Fibroblast of pulmonary artery (primary cell): ENCODE results near the gene RANBP3.

Source experiments
- DNase-seq: peaks from one replicate; pipeline ENCODE4 v3.0.0-alpha.2; 2010; ENCODE audit warnings: low read depth
- H3K4me3 ChIP-seq: replicated peaks from 2 replicates; pipeline ENCODE4 v1.5.1; 2011; ENCODE audit warnings: low read depth, mild to moderate bottlenecking, control low read depth, low read length, moderate library complexity
- TF ChIP-seq, protein P1 (sequence below): IDR thresholded peaks from 2 replicates; pipeline ENCODE4 v1.5.1; 2011; ENCODE audit warnings: mild to moderate bottlenecking, control low read depth, low read length, inconsistent platforms; ENCODE audit errors: missing control alignments

Gene RANBP3

DNA sequence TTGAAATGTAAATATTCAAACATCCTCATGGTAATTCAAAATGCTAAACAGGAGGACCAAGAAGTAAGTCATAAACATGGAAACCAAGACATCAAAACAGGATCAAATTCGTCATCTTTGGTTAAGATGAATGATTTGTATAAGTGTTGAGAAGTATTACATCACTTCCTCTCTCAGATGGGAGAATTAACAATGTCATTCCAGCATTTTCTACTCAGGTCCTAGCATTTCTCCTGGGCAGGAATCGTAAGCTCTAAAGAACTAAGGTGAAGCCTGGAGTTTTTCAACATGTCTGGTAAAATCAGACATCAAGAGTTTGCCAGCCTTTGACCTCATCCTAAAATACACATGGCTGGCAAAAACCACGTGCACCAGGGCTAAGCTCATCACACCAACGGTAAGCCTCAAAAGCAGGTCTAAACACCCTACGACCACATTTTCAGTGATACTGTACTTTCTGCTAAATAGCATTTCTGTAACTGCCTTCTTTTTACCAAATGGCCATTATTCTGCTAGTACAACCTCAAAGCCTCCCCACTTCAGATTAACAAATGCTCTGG, 24.8 kb downstream of the RANBP3 start:
- DNase-seq, result peak; percentile 36
- H3K4me3 ChIP-seq, result no peak overlapping the region
- TF ChIP-seq, protein P1, sequence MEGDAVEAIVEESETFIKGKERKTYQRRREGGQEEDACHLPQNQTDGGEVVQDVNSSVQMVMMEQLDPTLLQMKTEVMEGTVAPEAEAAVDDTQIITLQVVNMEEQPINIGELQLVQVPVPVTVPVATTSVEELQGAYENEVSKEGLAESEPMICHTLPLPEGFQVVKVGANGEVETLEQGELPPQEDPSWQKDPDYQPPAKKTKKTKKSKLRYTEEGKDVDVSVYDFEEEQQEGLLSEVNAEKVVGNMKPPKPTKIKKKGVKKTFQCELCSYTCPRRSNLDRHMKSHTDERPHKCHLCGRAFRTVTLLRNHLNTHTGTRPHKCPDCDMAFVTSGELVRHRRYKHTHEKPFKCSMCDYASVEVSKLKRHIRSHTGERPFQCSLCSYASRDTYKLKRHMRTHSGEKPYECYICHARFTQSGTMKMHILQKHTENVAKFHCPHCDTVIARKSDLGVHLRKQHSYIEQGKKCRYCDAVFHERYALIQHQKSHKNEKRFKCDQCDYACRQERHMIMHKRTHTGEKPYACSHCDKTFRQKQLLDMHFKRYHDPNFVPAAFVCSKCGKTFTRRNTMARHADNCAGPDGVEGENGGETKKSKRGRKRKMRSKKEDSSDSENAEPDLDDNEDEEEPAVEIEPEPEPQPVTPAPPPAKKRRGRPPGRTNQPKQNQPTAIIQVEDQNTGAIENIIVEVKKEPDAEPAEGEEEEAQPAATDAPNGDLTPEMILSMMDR, result no peak

DNA sequence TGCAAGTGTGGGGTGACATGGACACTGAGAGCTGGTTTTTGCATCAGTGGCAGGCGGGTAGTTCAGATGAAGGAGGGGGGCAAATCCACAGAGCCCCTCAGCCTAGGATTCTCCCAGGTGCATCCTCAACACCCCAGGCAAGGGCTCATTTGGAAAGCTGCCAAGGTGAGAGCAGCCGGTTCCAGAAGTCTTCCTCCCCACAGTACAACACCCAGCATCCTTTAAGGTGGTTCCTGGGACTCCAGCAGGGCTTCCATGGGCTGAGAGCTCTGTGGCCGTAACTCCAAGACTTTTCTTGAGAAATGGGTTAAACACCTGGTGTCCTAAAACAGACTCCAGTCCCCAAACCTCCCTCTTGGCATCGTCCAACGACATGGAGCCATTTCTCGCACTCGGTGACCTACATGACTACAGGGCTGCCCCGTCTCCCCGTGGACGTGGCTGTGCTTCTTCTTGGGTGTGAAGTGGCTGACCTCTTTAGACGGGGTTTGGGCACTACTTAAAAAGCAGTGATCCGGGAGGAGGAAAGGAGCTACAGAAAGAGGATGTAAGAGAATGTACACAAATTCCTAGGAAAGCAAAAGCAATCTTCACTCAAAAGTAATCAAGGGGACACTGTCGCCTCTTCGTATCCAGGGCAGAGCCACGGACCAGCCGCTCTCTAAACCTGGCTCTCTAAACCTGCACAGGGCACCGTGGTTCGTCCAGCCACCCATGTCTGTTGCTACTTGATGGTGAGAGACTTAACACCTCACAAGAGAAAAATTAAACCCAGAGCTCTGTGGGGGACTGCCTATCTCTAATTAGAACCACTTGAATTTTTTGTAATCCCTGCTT, 25.5 kb downstream of the RANBP3 start:
- H3K4me3 ChIP-seq, result no peak overlapping the region
- TF ChIP-seq, protein P1, result no peak
- DNase-seq, result no peak

DNA sequence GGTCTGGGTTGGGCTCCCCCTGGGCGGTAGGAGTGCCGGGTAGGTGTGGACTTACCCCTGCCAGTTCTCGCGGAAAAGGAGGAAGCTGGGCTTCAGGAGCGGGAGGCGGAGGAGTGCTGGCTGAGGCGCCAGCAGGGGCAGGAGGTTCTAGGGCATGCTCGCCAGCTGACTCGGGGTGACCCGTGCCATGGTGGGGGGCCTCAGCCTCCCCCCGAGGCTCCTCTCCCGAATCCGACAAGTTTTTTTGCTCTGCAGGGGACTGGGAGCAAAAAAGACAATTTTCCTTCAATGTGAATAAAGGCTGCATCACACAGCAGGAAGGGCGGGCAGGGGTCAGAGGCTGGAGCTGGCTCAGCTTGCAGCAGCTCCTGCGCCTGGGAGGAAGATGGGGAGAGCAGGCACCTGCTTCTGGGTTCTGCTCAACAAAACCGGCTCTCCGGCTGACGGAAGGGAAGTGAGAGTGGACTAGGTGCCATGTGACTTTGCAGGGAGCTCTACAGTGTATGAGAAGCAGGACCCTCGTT, 26.5 kb downstream of the RANBP3 start:
- no peak overlapping the region for H3K4me3 ChIP-seq
- TF ChIP-seq, protein P1, result no peak
- DNase-seq, result no peak

DNA sequence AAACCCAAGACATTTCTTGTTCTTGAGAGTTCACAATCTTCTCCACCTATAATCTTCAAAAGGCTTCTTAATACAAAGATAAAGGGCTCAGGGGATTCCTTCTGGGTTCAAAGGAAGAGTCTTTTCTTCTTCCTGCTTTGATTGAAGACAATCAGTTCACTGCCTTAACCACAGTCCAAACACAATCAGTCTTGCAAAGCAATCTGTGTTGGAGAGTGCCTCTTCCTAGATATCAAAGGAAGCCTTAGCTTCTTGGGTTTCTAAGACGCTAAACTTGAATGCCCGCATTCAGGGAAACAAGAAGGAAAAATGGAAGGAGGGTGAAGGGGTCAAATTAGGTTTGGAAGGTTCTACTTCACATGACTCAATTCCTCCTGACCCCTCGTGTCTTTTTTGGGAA, 27.2 kb downstream of the RANBP3 start:
- no peak for DNase-seq
- TF ChIP-seq, protein P1, result no peak
- H3K4me3 ChIP-seq, result no peak overlapping the region

DNA sequence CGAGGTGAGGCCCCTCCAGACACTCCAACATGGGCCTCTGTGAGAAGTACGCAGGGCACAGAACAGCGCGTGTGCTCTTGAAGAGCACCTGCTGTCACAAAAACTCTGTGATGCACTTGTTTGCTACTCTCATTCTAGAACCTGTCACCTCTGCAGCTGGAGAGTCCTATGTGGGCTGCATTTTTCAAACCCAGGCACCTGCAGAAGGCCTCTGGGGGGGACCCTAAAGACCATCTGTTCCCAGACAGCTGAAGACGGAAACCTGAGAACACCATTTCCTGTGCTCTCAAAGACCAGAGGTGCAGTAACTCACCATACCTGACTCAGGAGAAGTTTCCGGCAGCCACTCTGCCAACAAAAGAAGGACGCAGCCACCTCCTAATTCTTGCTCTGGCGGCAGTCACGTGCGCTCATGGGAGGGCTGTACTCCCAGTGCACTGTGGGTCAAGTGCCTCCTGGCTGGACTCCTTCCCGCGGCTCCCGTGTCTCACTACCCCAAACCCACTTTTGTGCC, 28.1 kb downstream of the RANBP3 start:
- TF ChIP-seq, protein P1, result no peak
- DNase-seq, result no peak
- H3K4me3 ChIP-seq, result no peak overlapping the region

DNA sequence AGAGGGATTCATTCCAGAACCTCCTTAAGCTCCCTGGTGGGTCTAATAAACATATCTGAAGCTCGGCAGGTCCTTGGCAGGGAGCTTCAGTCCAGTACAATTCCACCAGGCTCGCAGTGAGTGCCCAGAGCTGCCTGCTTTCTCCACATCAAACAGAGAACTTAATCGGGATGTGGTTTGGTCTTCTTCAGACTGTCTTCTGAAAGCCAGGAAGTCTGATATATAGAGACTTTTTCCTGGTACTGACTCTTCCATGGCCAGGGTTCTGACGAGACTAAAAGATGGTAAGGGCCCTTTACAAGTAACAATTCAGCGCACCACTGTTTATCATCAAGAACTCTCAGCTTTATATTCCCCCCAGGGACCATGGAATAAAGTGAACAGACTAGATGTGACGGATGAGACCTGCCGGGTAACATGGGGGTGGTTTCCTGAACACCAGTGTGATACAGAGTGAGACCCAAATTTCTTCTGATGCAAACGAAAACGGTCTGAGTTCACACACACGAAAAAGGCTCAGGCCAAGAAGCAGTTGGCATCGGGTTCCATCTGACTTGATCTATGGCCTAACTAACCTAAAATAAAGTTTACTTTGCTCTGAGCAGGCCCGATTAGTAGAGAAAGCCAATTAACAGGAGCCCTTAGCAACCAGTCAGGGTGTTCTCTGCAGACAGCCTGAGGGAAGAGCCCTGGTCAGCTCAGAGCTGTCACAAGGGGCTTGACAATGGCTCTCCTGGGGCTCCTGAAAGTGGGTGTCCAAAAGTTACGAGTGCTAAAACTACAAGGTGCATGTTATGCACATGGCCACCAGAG, 29.0 kb downstream of the RANBP3 start:
- TF ChIP-seq, protein P1, result no peak
- H3K4me3 ChIP-seq, result no peak overlapping the region
- no peak for DNase-seq
